GM21717 (cell line): ENCODE results near the gene KDM7A.
A peak's percentile ranks its signal among the peaks of the same experiment; 100 is the strongest.

ENCODE experiments used
- ATAC-seq: cut with Tn5 transposase; IDR thresholded peaks from one replicate; pipeline ENCODE4 v1.9.1; 2021; ENCODE audit warnings: mild to moderate bottlenecking, moderate library complexity; ENCODE audit not compliant: unreplicated experiment

Gene KDM7A

DNA sequence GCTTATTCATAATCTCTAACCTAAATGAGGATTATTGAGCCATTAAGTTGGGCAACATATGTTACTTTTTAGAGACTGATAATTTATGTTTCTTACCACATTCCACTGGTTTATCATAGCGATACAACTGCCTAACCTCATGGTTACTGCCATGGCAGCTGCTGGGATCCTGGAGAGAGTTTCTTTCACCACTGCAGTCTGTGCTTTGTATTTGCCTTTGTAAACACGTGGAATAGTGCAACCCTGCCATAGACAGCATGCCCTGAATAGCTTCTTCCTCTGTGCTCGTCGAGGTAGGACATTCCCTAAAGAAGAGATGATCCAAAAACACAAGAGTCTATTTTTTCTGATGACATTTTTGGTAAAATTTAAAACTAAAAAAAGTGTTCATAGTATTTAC is 80.3 kb downstream of the KDM7A start:
- ATAC-seq = no peak

GRCh38 chr7:140093375-140093774 is 83.4 kb downstream of the KDM7A start:
- no peak for ATAC-seq

GRCh38 chr7:140085447-140085846 is 91.3 kb downstream of the KDM7A start:
- ATAC-seq = no peak

- peak; percentile 91 for ATAC-seq
Observed at GRCh38 chr7:140084972-140085371, 91.8 kb downstream of the KDM7A start.

GRCh38 chr7:140084142-140084655 is 92.6 kb downstream of the KDM7A start:
- ATAC-seq = no peak

DNA sequence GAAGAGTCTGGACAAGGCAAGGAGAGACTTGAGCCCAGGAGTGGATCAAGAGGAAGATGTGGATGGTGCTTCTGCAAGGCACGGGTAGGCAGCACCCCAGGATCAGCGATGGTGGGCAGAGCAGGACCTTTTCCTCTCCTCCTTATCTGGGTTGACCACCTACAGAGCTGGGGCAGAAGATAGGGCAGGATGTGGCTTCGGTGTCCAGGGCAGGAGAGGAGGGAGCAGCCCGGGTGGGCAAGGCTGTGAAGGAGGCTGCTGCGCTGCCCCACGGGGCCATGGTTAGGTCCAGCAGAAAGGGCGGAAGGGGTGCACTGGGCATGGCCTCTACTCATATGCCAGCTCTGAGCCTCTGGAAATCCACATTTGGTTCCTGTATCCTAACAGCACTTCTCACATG is 94.0 kb downstream of the KDM7A start:
- ATAC-seq = no peak

- ATAC-seq = no peak
Observed at GRCh38 chr7:140081774-140082425, 94.9 kb downstream of the KDM7A start.

DNA sequence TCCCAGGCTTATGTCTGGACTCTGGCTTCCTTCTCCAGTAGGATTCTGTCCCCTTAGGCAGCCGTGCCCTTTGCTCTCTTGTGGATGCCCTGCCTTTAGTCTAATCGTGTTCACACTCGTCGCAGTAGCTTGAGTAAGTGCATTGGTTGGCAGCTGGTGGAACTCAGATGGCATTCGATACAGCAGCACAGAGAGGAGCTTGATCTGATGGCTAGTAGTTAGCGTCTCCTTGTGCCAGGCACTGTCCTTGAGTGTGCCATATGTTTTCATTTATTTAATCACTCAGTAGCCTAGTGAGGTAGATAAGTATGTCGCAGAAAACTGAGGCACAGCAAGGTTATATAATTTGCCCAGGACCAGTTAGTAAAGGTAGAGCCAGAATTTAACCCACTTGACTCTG is 95.9 kb downstream of the KDM7A start:
- ATAC-seq = no peak

DNA sequence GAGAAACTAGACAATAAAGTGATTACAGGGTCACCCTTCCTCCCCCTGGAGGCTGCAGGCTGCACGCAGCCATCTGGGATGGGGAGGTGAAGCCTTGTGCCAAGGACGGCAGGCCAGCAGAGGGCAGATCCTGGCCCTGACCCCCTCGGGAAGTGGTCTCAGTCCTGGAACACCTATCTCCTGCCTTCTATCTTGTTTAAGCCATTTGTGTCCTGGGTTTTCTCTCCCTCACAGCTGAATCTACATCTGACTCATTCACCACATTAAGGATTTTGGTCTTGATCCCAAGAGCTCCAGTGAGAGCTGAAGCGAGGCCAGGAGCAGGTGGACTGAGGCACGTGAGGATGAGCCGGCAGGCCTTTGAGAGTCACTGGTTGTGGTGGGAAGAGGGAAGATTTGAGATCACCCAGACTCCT is 97.7 kb downstream of the KDM7A start:
- ATAC-seq = no peak

GRCh38 chr7:140078392-140078791 is 98.4 kb downstream of the KDM7A start:
- ATAC-seq = no peak

- no peak for ATAC-seq
Observed at GRCh38 chr7:140074780-140075179, 102.0 kb downstream of the KDM7A start.

- ATAC-seq = no peak
Observed at GRCh38 chr7:140070546-140070945, 106.2 kb downstream of the KDM7A start.

DNA sequence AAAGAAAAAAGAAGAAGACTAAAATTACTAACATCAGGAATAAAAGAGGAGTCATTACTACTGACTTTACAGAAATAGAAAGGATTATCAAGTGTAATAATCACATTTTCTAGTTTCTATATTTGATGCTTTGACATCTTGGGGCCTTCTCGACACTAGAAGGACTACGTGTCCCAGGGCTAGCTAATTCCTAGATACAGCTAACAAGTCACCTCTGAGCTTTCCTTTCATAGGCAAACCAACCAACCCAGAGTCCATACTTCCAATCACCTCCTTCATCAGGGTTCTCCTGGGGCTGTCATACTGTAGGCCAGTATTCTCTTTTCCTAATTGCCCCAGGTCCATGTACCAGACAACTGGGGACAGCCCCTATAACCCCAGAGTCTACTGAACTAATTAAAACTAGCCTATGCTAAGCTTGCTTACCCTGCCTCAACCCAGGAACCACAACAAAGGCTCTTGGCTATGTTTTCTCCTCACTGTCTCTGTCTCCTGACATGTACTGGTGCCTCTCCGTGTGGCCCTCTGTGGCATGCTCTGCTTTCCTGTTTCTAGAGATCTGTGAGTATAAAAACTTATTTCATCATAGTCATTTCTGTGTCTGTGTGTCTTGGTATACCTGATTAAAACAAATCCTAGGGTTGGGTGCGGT is 107.4 kb downstream of the KDM7A start:
- no peak for ATAC-seq

DNA sequence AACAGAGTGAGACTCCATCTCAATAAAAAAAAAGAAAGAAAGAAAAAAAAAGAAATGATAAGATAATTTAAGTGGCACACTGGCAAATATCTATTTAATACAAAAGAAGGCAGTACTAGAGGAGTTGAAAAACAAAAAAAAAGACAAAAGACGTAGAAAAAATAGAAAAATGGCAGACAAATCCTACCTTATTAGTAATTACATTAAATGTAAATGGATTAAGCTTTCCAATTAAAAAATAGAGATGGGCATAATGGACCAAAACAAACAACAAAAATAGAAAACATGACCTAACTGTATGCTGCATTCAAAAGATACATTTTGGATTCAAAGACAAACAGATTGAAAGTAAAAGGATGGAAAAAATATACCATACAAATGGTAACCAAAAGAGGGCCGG is 108.8 kb downstream of the KDM7A start:
- ATAC-seq = no peak

DNA sequence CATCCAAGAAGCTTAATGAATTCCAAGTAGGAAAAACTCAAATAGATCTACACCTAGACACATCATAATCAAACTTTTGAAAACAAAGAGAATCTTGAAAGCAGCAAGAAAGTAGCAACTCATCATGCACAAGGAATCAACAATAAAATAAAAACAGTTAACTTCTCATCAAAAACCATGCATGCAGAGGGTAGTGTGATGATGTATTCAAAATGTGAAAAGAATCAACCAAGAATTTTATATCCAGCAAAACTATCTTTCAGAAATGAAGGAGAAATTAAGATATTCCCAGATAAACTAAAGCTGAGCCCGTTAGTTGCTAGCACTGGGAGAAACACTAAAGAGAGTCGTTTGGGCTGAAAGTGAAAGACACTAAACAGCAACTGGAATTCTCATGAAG is 109.7 kb downstream of the KDM7A start:
- ATAC-seq = no peak

GRCh38 chr7:140062528-140063299 is 114.1 kb downstream of the KDM7A start, which contains the start of gene PARP12:
TSS of gene PARP12 (minus strand) at chr7:140062951. CDS start at chr7:140062847, 104 bp downstream.
- ATAC-seq = peak; percentile 81

- peak; percentile 47 for ATAC-seq
Observed at GRCh38 chr7:140062118-140062527, 114.7 kb downstream of the KDM7A start.

DNA sequence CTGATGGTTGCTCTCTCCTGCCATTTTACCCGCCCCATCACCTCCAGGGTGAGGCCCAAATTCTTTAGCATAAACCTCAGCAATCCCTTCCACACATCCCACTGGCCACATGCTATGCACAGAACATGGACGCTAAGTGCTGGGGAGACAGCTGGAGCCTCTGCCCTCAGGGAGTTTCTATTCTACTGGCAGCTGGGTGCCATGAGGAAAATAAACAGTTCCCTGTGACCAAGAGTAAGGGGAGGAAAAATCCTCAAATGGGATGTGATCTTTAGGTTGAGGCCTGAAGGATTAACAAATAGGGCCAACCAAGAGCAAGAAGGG is 115.2 kb downstream of the KDM7A start:
- no peak for ATAC-seq

GRCh38 chr7:140060788-140061606 is 115.8 kb downstream of the KDM7A start:
- ATAC-seq = no peak

- no peak for ATAC-seq
Observed at GRCh38 chr7:140060243-140060630, 116.5 kb downstream of the KDM7A start.
